Limb (tissue), 2 donors: ENCODE results near the gene FAM50B.

Experiments
- DNase-seq, 2 donors: peaks; one replicate each; pipeline ENCODE4 v3.0.0-alpha.2; 2016; ENCODE audit errors: extremely low spot score in 2 of 2

FAM50B gene

DNA sequence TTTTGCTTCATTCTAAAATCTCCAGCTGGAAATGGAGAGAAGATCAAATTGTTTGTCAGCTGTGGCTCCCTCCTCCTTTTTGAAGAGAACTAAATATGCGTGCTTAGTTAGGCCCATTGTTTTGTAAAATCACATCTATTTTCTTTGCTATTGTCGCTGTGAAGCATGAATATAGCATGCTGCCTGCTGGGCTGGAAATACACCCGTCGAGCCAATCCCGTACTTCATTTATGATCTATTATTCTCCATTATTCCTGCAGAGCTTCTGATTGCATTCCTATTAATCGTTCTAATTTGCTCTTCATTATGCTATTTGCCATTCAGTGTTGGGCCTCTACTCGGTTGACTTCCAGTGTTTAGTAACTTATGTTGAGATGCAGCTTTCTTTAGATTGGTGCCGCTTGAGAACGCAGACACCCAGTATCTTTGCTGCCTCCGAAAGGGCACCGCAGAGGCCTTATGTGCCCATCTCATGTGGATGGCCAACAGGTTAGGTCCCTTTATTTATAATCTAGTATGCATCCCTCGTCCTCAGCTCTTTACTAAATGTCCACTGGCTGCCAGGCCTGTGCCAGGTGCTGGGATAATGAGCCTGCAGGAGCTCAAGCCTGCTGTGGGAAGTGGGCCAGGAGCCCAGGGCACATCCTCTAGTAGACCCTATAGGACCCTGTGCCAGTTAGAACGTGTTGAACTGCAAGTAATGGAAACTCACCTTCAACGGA lies 45.6 kb downstream of the FAM50B start:
- no peak for DNase-seq

DNA sequence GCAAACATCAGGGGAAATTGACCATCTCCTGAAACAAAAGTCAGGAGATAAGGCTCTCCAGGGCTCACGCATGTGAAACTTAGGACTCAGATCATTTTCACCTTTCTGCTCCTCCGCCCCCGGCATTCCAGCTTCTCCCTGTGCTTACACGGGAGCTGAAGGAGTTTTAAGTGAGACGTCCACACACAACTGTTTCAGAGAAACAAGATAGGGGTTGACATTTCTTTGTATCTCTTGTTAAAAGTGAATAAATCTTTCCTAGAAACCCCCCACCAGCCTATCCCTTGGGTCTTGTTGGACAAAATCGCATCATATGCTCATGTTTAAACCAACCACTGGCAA lies 46.1 kb downstream of the FAM50B start:
- DNase-seq, result no peak

DNA sequence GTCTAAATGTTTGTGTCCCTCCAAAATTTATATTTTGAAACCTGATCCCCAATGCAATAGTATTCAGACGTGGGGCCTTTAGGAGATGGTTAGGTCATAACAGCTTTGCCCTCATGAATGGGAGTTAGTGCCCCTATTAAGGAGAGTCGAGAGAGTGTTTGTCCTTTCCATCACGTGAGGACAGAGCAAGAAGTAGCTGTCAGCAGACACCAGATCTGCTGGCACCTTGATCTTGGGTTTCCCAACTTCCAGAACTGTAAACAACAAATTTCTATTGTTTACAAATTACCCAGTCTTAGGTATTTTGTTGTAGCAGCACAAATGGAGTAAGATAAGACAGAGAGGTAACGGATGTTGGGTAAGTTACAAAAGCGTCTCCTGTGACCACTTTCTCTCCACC lies 46.6 kb downstream of the FAM50B start:
- DNase-seq, result no peak

DNA sequence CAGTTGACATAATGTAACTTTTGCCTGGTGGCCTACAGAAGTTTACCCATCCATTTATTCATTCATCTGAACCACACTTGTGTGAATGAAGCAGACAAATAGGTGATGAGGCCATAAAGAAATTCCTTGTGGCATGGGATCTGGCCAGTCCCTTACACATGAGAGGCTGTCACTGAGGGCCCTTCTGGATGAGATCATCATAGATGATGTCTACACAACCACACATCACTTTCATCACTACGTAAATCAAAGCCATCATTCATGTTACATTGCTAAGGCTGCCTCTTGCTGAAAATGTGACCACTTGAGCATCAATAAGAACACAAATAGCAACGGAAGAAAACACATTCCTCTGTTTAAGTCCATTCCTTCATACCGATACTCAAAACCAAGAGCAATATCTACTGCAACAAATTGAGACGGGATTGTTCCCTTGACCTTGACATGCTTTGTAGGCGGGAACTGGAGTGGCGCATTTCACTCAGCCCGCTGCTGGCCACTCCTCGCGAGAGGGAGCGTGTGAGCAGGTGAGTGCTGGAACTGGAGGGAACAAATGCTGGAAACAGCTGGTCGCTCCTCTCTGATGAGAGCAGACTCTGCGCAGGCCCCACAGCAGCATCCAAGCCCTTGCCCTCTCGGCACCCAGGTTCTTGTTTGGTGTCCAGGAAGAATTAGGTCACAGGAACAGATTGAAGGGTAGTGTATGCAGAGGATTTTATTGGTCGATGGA lies 49.3 kb downstream of the FAM50B start:
- DNase-seq, result no peak

DNA sequence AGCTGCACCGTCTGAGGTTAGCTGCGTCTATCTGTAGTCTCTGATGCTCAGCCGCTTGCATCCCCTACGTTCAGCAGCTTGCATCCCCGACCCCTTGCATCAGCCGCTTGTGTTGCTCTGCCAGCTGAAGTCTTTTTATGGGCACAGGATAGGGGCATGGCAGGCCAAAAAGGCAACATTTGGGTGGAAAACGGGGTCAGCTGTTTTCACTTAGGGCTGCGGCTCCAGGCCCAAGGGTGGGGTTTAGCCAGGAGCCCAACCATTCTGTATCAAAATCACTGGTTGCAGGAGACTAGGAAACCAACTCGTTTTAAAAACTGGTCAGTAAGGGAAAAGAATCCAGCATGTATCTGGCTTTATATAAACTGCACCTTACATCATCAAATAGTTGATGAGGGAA lies 49.9 kb downstream of the FAM50B start:
- DNase-seq, result no peak

DNA sequence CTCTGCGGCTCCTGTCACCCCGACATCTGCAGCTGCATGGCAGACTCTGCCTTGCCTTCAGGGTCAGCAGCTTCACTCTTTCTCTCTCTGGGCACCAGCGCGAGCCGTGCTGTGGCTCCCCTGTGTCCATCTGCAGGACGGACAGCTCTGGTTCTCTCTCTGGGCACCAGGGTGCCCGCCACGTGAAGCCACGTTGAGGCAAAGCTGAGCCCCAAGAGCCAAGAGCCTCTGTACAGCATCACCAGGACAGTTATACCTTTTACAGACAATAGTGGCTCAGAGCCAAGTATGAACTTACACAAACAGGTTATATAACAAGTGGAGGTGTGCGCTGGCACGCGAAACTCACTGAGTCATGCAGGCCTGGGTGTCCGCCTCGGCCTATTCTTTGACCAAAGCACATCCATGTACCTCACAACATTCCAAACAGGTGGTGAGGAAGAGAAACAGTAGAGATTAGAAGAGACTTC lies 50.8 kb downstream of the FAM50B start:
- DNase-seq, result no peak
